Astrocyte (in vitro differentiated cells and primary cell): ENCODE results near the gene ARPC5.
A peak's percentile ranks its signal among the peaks of the same experiment; 100 is the strongest.

Experiments used
- EZH2 ChIP-seq: IDR thresholded peaks from 2 replicates; pipeline ENCODE4 v1.6.1; 2012; ENCODE audit warnings: mild to moderate bottlenecking, low read length, inconsistent platforms; ENCODE audit not compliant: insufficient read depth
- TF ChIP-seq, protein P1 (sequence below): IDR thresholded peaks from 2 replicates; pipeline ENCODE4 v1.5.1; 2011; ENCODE audit warnings: low read depth, mild to moderate bottlenecking, inconsistent platforms, low read length, moderate library complexity; ENCODE audit not compliant: insufficient read depth

GRCh38 chr1:183685112-183685713 lies 49.6 kb upstream of the ARPC5 start:
- TF ChIP-seq, protein P1, sequence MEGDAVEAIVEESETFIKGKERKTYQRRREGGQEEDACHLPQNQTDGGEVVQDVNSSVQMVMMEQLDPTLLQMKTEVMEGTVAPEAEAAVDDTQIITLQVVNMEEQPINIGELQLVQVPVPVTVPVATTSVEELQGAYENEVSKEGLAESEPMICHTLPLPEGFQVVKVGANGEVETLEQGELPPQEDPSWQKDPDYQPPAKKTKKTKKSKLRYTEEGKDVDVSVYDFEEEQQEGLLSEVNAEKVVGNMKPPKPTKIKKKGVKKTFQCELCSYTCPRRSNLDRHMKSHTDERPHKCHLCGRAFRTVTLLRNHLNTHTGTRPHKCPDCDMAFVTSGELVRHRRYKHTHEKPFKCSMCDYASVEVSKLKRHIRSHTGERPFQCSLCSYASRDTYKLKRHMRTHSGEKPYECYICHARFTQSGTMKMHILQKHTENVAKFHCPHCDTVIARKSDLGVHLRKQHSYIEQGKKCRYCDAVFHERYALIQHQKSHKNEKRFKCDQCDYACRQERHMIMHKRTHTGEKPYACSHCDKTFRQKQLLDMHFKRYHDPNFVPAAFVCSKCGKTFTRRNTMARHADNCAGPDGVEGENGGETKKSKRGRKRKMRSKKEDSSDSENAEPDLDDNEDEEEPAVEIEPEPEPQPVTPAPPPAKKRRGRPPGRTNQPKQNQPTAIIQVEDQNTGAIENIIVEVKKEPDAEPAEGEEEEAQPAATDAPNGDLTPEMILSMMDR: peak; percentile 68
- TF ChIP-seq EZH2: no peak
